SH-SY5Y (cell line): ENCODE results near the gene GRK6.

Experiments
- GATA2 ChIP-seq: IDR thresholded peaks from 2 replicates; pipeline ENCODE4 v1.6.1; 2011; ENCODE audit warnings: mild to moderate bottlenecking, low read depth, low read length
- GATA3 ChIP-seq: IDR thresholded peaks from 2 replicates; pipeline ENCODE4 v1.6.1; 2011; ENCODE audit warnings: low read depth, mild to moderate bottlenecking, low read length, moderate library complexity

DNA sequence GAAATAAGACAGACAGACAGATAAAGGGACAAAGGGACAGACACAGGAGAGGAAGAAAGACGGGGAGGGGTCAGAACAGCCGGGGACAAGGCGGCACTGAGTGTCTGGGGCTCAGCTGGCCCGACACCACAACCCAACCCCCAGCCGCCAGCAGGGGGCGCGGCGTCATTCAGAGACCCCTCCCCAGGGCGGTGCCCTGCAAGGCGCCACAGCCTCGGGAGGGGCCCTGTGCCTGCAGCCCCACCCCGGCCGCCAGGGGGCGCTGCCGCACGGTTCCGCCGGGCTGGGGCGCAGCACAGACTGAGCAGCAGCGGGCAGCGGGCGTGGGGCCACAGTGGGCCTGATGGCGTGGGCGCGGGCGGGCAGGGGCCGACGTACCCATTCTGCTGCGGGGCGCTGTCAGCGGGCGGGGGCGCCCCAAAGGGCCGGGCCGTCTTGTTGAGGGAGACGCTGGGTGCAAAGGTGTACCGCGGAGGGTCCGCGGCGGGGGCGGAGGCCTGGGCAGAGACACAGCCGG lies 65.0 kb downstream of the GRK6 start:
- TF ChIP-seq GATA2, result no peak
- TF ChIP-seq GATA3, result no peak
